HG02840 (cell line): ENCODE measurements around the gene MICAL2.

Experiments used
- ATAC-seq: cut with Tn5 transposase; IDR thresholded peaks from one replicate; pipeline ENCODE4 v1.9.1; 2021; ENCODE audit warnings: mild to moderate bottlenecking, moderate library complexity, moderate number of reproducible peaks; ENCODE audit not compliant: unreplicated experiment, low FRiP score

The MICAL2 gene

GRCh38 chr11:12075822-12076821 is 34.3 kb upstream of the MICAL2 start:
- no peak for ATAC-seq

- ATAC-seq, result no peak
Measured at GRCh38 chr11:12076840-12077534, 33.4 kb upstream of the MICAL2 start.

GRCh38 chr11:12077535-12078280 is 32.7 kb upstream of the MICAL2 start:
- ATAC-seq, result no peak

- ATAC-seq, result no peak
Measured at GRCh38 chr11:12079726-12080556, 30.4 kb upstream of the MICAL2 start.

GRCh38 chr11:12083380-12083779 is 27.0 kb upstream of the MICAL2 start:
- no peak for ATAC-seq

GRCh38 chr11:12084256-12084655 is 26.1 kb upstream of the MICAL2 start:
- no peak for ATAC-seq

GRCh38 chr11:12085371-12086251 is 24.8 kb upstream of the MICAL2 start:
- ATAC-seq, result no peak

- no peak for ATAC-seq
Measured at GRCh38 chr11:12086271-12087074, 23.9 kb upstream of the MICAL2 start.

- no peak for ATAC-seq
Measured at GRCh38 chr11:12087075-12088004, 23.1 kb upstream of the MICAL2 start.

- no peak for ATAC-seq
Measured at GRCh38 chr11:12088047-12088481, 22.3 kb upstream of the MICAL2 start.

GRCh38 chr11:12088531-12088930 is 21.9 kb upstream of the MICAL2 start:
- ATAC-seq, result no peak

GRCh38 chr11:12089041-12089440 is 21.3 kb upstream of the MICAL2 start:
- ATAC-seq, result no peak

GRCh38 chr11:12089473-12089872 is 20.9 kb upstream of the MICAL2 start:
- ATAC-seq, result no peak

- ATAC-seq, result no peak
Measured at GRCh38 chr11:12090061-12090591, 20.3 kb upstream of the MICAL2 start.

GRCh38 chr11:12090761-12091258 is 19.6 kb upstream of the MICAL2 start:
- no peak for ATAC-seq

GRCh38 chr11:12091956-12092558 is 18.3 kb upstream of the MICAL2 start:
- no peak for ATAC-seq
